Activated B cell treated with CpG ODN at 0.5 μM for 24 hours (primary cell): Measurements from ENCODE around the gene ZFP64. TPM values are rescaled to one million over a fixed set of nuclear protein-coding genes. Genes with fewer than 3 reads are reported as not detected.

Experiments
- ATAC-seq: fragments of 200-7000 bp; cut with Tn5 transposase; one replicate; pipeline ENCODE4 v1.10.0; 2021; ENCODE audit warnings: low read depth, mild to moderate bottlenecking, moderate library complexity
- CTCF ChIA-PET: fragments of 350-600 bp; sonication (Branson Sonifier 250); formaldehyde crosslinking; loops from one replicate; lab custom pipeline; 2021; ENCODE audit warnings: antibody characterized with exemption; lab: Charles Lee
- POLR2A ChIA-PET: fragments of 350-600 bp; sonication (Branson Sonifier 250); formaldehyde crosslinking; loops from one replicate; lab custom pipeline; 2021; ENCODE audit warnings: antibody characterized with exemption; lab: Charles Lee
- DNase-seq: peaks from one replicate; pipeline ENCODE4 v3.0.0; 2022
- H3K27ac Mint-ChIP-seq: one replicate; pipeline ENCODE4 v1.8.0; 2020; ENCODE audit warnings: mixed read lengths
- H3K27me3 Mint-ChIP-seq: one replicate; pipeline ENCODE4 v1.8.0; 2021; ENCODE audit warnings: mixed read lengths
- H3K36me3 Mint-ChIP-seq: one replicate; pipeline ENCODE4 v1.8.0; 2021; ENCODE audit warnings: low read depth, mixed read lengths
- H3K4me1 Mint-ChIP-seq: one replicate; pipeline ENCODE4 v1.8.0; 2021; ENCODE audit warnings: mixed read lengths
- H3K4me3 Mint-ChIP-seq: one replicate; pipeline ENCODE4 v1.8.0; 2020; ENCODE audit warnings: mild to moderate bottlenecking, mixed read lengths
- H3K9me3 Mint-ChIP-seq: one replicate; pipeline ENCODE4 v1.8.0; 2020; ENCODE audit warnings: mixed read lengths
- intact Hi-C: fragments of 100-400 bp; cut with micrococcal nuclease; formaldehyde crosslinking; loops from one replicate; pipeline ENCODE4 v1.15.1; 2024
- total RNA-seq: library from RNA; stranded (reverse); gene quantifications from 2 replicates; pipeline ENCODE4 v1.2.3, GENCODE V29; 2022
- TF ChIP-seq, protein P1 (sequence below): fragments of 200-600 bp; IDR thresholded peaks from one replicate; pipeline ENCODE4 v1.8.0; 2022; ENCODE audit warnings: antibody characterized with exemption, mild to moderate bottlenecking

Gene ZFP64
- total RNA-seq, 1 donor from 2014 or later = 14.2 TPM

DNA sequence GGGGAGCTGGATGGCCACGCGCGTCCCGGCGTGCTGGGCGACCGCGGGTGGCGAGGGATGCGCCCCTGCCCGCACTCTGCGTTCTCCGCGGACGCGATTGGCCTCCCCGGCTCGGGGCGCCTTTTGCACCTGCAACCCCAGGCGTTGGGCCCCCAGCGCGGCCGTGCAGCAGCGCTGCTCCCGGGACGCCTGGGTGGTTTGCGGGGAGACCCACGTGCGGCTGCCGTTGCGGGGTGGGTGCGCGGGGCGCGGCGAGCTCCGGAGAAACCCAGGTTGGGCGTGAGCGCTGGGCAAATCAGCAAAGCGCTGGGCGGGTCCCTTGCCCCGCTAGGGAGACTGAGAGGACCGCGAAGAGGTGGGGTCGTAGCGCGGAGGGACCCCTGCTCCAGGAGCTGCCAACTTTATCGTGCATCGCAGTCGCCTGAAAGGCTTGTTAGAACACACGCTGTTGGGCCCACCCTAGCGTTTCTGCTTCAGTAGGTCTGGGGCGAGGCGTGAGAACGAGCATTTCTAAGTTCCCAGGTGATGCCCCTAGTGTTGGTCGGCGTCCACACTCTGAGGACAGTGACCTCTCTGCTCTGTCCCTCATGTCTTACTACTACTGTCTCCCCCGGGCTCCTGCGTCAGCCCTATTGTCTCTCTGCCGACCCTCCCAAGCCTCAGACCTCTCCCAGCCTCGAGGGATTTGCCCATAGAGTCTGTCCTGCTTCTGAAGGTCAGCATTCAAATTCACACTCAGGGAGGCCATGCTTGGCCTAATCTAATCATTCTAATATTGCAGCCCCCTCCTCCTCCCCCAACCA, 538 bp upstream of the ZFP64 start:
- Mint-ChIP-seq H3K36me3 (peaks cover 10% of the 10 kb centered on the region), H3K27me3 (no peaks in the 10 kb centered on the region), H3K27ac (peak overlapping the region; percentile 76), H3K9me3 (no peaks in the 10 kb centered on the region), H3K4me1 (peaks cover 18% of the 10 kb centered on the region), H3K4me3 (peak overlapping the region; percentile 85)
- ChIA-PET POLR2A (interaction anchor here (0.9 to 1.1 kb wide), 2 partner anchors 13 to 1234 kb away, joined by 3 read pairs; no protein-coding TSS in a partner anchor), CTCF (interaction anchor here (0.6 to 1.6 kb wide), 3 partner anchors 12 to 310 kb away, joined by 3 to 5 read pairs (median 4); no protein-coding TSS in a partner anchor)
- ATAC-seq (peak; percentile 42), DNase-seq (no peak)
- TF ChIP-seq, protein P1, sequence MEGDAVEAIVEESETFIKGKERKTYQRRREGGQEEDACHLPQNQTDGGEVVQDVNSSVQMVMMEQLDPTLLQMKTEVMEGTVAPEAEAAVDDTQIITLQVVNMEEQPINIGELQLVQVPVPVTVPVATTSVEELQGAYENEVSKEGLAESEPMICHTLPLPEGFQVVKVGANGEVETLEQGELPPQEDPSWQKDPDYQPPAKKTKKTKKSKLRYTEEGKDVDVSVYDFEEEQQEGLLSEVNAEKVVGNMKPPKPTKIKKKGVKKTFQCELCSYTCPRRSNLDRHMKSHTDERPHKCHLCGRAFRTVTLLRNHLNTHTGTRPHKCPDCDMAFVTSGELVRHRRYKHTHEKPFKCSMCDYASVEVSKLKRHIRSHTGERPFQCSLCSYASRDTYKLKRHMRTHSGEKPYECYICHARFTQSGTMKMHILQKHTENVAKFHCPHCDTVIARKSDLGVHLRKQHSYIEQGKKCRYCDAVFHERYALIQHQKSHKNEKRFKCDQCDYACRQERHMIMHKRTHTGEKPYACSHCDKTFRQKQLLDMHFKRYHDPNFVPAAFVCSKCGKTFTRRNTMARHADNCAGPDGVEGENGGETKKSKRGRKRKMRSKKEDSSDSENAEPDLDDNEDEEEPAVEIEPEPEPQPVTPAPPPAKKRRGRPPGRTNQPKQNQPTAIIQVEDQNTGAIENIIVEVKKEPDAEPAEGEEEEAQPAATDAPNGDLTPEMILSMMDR = no peak
- intact Hi-C loops = loop anchor here (2.0 to 5.0 kb wide), 5 partner anchors 19 to 1460 kb away; partner anchors contain the start of gene PARD6B

DNA sequence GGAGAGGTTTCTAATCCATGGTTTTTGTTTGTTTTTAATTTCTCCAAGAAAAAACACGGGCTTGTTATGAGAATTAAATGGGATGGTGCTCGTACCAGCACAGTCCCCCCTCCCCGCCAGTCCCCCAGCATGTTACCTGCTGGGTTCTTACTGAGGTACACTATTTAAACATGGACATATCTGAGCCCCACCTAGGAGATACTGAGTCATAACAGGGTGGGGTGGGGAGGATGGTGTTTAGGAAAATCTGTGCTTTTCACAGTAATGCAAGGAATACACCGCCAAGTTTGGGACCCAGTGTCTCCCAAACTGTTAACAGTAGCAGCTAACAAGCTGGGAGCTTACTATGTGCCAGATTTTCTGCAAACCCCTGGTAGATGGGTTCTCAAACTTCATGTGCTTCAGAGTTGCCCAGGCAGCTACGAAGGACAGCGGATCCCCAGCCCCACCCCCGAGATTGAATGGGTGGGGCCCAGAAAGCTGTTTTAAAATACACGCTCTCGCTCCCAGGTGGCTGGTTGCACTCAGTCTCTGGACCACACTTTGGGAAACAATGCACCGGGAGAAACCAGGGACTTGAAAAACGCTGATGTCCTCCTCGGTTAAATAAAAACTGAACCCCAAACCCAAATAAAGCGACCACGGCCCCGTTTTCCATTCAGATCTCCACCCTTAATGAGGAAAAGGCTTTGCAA, 995 bp downstream of the ZFP64 start:
- peaks cover 20% of the 10 kb centered on the region for H3K36me3 Mint-ChIP-seq
- CTCF ChIA-PET = interaction anchor here (1.3 to 1.6 kb wide), 2 partner anchors 11 to 14 kb away, joined by 4 to 5 read pairs; no protein-coding TSS in a partner anchor
- TF ChIP-seq, protein P1 = no peak
- POLR2A ChIA-PET = interaction anchor here (1.4 kb wide), 1 partner anchor 11 kb away, joined by 3 read pairs; no protein-coding TSS in a partner anchor
- H3K27ac Mint-ChIP-seq = peak overlapping the region; percentile 85
- H3K27me3 Mint-ChIP-seq = no peaks in the 10 kb centered on the region
- no peaks in the 10 kb centered on the region for H3K9me3 Mint-ChIP-seq
- peak; percentile 26 for ATAC-seq
- peak; percentile 26 for DNase-seq
- peaks cover 18% of the 10 kb centered on the region for H3K4me1 Mint-ChIP-seq
- intact Hi-C loops = loop anchor here (2.0 to 5.0 kb wide), 4 partner anchors 18 to 1458 kb away; partner anchors contain the start of gene PARD6B
- H3K4me3 Mint-ChIP-seq = peak overlapping the region; percentile 96

DNA sequence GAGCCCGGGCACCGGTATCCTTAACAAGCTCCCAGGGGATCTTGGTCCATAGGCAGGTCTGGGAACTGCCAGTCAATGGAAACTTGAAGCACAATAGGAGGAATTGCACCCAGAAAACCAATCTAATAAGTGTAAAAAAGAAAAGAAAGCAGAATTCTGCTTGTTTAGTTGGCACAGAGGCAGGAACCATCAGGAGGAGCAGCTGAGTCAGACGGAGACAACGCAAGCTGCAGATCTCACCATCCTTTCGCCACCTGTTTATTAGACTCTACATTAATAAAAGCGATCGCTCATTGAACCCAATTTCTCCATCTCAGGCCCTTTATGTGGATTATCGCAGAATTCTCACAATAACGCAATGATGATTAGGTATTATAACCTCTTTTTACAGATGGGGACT, 9.8 kb downstream of the ZFP64 start:
- H3K27ac Mint-ChIP-seq = no peak overlapping the region
- H3K9me3 Mint-ChIP-seq = no peaks in the 10 kb centered on the region
- ATAC-seq (no peak), DNase-seq (no peak)
- intact Hi-C loops = no loop called here
- TF ChIP-seq, protein P1 = no peak
- no peaks in the 10 kb centered on the region for H3K27me3 Mint-ChIP-seq
- peaks cover 55% of the 10 kb centered on the region for H3K36me3 Mint-ChIP-seq
- POLR2A ChIA-PET = no interaction called here
- no peak overlapping the region for H3K4me3 Mint-ChIP-seq
- CTCF ChIA-PET = no interaction called here
- peaks cover 26% of the 10 kb centered on the region for H3K4me1 Mint-ChIP-seq

DNA sequence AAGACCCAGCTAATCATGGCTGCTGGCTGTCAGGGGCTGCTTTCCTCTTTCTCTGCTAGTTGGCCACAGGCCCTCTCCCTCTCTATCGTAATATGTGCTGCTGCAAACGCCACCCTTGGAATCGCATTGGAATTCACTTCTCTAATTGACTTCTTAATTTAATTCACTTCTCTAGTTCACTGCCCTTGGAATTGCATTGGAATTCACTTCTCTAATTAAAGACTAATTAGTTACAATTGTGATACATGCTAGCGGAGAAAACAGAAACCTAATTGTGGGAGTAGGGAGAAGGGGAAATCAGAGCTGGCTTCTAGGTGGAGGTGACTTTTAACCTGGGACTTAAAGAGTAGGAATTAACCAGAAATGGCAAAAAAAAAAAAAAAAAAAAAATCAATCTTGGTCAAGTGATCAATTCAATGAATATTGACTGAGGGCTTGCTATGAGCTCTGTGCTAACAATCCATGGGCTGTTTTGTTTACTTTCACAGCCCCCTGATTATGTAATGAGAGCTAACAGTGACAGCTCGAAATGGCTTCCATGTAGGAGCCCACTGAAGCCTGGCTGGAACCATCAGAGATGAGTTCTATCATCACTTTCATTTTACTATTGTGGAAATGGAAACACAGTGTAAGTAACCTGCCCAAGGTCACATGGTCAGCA, 11.3 kb downstream of the ZFP64 start:
- ChIA-PET CTCF (no interaction called here), POLR2A (no interaction called here)
- ATAC-seq (no peak), DNase-seq (no peak)
- H3K9me3 Mint-ChIP-seq = no peaks in the 10 kb centered on the region
- H3K27me3 Mint-ChIP-seq = no peaks in the 10 kb centered on the region
- intact Hi-C loops = no loop called here
- H3K4me1 Mint-ChIP-seq = peaks cover 26% of the 10 kb centered on the region
- TF ChIP-seq, protein P1 = no peak
- H3K27ac Mint-ChIP-seq = no peak overlapping the region
- H3K4me3 Mint-ChIP-seq = no peak overlapping the region
- H3K36me3 Mint-ChIP-seq = peaks cover 46% of the 10 kb centered on the region
